HG03571 (cell line): ENCODE results near the gene CEP78.

ENCODE experiments used
- ATAC-seq: cut with Tn5 transposase; IDR thresholded peaks from one replicate; pipeline ENCODE4 v1.9.1; 2021; ENCODE audit not compliant: unreplicated experiment

Gene CEP78

GRCh38 chr9:78234810-78235209 is 1.1 kb upstream of the CEP78 start:
- no peak for ATAC-seq

DNA sequence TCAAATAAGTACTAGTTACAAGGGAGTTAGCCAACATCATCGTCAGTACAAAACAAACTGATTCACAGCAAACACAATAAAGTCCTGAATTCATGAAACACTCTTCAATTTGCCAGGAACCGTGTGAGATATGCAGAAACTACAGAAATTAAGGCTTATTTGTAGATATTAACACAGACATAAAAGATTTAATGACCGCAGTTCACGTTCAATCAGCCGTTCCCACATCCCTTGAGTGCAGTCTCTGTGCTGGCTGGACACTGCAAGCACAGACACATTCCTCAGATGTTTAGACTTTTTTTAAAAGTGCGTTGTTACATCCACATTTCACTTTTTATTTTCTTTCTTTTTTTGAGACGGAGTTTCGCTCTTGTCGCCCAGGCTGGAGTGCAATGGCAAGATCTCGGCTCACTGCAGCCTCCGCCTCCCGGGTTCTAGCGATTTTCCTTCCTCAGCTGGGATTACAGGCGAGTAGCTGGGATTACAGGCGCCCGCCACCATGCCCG is 566 bp upstream of the CEP78 start:
- no peak for ATAC-seq

DNA sequence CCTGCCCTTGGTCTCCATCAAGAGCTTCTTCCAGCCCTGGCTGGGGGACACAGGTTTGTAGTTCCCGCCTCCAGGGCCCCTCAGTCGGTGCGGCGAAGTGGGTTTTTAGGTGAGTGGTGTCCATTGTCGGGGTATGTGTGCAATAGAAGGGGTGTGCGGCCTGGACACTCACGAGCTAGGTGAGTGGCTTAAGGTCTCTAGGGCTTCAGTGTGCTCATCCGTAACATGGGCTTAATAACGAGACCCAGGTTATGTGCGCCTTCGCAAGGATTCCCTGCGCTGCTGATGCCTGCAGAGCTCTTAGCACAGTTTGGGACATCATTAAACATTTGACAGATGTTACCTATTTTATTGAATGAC is 656 bp downstream of the CEP78 start:
- ATAC-seq, result no peak

DNA sequence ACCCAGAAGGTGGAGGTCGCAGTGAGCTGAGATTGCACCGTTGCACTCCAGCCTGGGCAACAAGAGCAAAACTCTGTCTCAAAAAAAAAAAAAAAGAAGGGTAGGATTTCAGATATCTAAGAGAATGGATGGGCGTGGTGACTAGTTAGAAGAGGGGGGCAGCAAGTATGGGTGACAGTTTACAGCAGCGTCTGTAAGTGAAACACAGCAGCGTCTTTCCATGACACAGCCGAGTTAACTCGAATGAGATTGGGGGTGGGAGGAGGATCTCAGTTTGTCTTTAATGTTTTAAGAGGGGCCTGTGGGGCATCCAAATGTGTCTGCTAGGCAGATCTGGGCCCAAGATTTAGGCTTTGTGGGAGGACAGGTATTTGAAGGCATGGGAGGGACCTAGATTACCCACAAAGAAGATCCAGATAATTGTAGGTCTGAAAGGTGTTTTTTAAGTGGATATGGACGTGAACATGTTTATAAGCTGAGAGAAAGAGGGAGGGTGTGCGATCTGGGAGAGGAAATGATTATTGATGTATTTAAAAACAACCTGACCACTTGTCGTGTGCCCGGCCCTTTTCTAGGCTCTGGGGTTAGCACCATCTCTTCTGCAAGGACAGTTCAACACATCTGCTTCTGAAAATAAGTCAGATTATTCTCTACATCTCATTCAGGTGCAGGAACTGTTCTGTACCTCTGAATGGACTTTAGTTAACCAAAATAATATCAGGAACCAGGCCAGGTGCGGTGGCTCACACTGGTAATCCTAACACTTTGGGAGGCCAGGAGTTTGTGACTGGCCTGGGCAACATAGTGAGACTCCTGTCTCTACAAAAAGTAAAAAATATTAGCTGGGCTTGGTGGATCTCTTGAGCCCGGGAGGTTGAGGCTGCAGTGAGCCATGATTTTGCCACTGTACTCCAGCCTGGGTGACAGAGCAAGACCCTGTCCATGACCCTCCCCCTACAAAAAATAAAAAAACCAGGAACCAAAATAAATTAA is 2.5 kb downstream of the CEP78 start:
- ATAC-seq, result no peak

DNA sequence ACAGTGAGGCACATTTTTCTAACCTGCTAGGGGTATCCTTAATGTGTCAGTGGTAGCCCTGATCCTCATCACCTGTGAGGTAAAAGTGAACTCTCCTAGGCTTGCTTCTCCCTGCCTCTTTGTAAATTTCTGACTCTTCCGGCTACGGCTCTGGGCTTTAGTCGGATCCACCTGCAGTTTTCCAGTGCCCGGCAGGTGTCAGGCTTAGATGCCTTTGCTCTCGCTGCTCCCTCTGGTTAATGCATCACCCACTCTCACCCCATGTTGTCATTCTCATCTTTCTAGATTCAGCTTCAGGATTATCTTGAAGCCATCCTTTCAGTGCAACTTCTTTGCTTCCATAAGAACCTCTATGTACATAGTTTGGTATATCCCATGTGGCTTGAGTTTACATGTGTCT is 3.6 kb downstream of the CEP78 start:
- no peak for ATAC-seq

DNA sequence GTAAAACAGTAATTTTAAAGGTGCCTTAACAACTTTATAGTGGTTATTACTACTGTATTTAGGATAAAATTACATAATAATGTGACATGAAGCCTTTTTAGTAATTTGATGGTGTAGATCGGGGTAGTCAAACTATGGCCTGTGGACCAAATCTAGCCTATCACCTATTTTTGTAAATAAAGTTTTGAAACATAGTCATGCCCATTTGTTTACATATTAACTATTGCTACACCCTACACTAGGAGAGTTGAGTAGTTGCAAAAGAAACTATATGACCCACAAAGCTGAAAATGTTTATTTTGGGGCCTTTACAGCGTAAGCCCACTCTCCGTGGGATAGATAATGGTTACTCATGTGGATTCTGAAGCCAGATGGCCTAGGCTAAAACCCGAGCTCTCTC is 6.2 kb downstream of the CEP78 start:
- ATAC-seq, result no peak

DNA sequence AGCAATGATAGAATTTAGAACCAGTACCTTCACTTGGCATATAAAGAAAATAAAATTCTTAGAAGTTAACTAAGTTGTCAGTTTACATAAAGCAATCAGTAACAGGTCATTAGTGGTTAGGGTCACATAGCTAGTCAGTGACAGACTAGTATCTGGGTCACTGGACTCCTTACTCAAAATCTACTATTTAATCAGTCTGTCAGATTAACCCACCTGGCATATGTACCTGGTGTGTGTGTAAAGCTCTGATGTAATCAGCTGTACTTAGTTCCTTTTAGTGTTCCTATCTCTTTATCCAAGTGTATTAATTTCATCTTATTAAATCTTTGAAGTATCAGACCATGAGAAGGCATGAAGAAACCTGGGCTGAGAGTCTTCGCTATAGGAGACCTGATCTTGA is 7.3 kb downstream of the CEP78 start:
- no peak for ATAC-seq

- no peak for ATAC-seq
Observed at GRCh38 chr9:78245401-78245800, 9.5 kb downstream of the CEP78 start.

GRCh38 chr9:78248635-78249034 is 12.8 kb downstream of the CEP78 start:
- ATAC-seq, result no peak

- ATAC-seq, result no peak
Observed at GRCh38 chr9:78249542-78249941, 13.7 kb downstream of the CEP78 start.

- ATAC-seq, result no peak
Observed at GRCh38 chr9:78252616-78253015, 16.7 kb downstream of the CEP78 start.

- ATAC-seq, result no peak
Observed at GRCh38 chr9:78253285-78253684, 17.4 kb downstream of the CEP78 start.

DNA sequence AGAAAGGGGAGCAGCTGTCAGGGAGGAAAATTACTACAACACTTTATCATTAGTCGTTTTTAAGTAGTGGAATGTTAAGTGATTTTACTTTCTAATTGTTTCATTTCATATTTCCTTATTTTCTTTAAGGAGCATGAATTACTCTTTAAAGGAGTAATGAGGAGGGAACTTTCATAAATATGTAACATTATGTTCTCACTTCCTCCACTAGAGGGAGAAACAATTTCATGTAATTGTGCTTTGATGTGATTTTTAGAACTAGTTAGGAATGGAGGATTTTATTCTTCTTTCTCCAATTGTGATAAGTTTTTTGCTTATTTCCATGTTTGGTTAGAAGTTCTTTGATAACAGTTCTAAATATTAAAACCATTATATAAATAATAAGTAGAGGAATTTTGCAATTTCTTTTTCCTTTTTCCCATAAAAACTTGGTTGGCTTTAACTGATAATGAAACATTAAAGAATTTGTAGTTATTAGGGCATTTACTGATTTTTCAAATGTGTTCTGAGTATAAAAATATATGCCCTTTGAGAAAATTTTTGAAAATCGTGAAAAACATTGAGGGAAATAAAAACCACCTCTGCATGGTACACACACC is 25.6 kb downstream of the CEP78 start:
- ATAC-seq, result peak; percentile 59

DNA sequence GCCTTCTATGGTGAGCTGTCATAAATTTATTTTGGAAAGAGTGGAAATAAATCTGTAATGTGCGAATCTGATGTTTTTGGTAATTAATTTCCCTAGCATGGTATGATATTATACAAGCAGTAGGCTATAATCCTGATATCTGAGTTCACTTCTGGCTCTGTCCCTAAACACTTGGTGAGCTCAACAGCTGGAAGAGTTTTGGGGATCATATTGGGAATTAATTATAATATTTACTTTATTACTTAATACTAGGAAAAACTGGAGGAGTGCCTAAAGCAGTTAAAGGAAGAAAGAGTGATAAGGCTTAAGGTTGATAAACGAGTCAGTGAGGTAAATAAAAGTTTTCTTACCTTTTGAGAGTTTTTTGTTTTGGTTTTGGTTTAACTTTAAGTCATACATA is 26.8 kb downstream of the CEP78 start:
- ATAC-seq, result no peak

- ATAC-seq, result no peak
Observed at GRCh38 chr9:78267889-78268288, 32.0 kb downstream of the CEP78 start.

DNA sequence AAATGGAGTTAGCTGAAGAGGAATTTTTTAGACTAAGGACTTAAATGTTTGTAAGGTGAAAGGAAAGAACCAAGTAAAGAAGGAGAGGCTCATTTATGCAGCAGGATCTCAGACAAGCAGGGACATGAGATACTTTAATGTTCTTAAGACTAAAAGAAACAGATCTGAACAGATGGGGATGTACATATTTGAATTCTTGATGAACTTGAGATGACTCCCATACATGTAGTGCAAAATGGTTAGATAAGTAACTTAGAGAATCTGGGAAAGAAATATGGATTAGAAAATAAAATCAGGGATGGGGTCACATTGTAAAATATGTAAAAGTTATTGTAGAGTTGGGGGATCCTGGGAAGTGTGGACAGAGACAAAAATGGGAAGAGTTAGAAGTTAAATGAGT is 33.9 kb downstream of the CEP78 start:
- ATAC-seq, result no peak

GRCh38 chr9:78272307-78272706 is 36.4 kb downstream of the CEP78 start:
- no peak for ATAC-seq

GRCh38 chr9:78273761-78274160 is 37.9 kb downstream of the CEP78 start:
- no peak for ATAC-seq

DNA sequence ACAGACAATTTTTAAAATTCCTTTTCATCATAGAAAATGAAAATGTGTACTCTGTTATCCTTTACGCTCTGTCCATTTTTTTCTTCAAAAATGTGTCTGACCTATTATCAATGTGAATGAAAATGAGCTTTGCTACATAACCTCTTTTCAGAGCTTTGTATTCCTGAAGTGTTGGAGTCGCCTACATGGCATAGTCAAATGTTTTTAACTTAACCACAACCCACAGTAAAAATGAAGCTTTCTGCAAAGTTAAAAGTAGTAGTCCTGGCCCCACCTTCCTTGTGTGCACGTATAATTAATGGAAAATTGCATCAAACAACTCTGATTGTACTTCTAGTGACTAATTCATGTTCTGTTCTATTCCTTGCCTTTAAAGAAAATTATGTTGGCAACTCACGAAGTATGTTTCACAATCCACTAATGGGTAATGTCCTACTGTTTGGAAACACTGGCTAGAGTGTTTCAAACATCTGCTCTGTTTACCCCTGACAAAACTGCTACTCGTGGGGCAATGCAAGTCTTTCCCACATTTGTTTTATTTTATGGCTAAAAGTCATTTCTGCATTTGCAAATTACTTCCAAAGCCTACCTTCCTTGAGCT is 42.4 kb downstream of the CEP78 start:
- ATAC-seq, result no peak

GRCh38 chr9:78278801-78279200 is 42.9 kb downstream of the CEP78 start:
- ATAC-seq, result no peak

DNA sequence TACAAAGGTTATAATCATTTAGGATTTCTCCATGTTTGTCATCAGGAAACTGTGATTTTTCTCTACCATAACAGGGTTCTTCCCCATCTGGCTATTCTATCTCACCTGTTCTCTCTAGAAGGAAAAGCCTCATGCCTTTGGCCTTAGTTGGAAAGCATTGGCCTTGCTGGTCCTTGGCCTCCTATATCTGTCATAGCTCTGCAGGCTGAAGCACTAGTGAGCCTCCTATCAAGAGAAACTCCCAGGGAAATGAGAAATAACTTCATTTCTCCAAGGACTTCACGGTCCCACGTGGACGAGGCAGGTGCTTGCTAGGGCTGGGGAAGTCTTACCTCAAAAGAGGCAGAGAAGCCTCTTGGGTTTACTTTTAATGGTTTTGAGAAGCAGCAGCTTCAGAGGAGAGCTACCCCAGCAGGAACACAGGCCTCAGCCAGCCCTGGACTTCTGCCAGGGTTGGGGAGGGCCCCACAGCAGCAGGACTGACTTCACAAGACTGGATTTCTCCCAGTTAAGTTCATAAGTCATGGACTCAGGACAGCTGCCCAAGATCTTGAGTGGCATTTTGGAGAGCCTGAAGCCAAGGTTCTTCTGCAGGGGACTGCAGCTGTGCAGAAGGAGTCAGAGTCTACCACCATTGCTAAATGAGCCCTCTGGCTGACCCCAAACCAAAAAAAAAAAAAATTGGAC is 45.2 kb downstream of the CEP78 start:
- no peak for ATAC-seq
